Testis (tissue), 3 donors: Measurements from ENCODE around the gene SEC14L5. TPM values are rescaled to one million over a fixed set of nuclear protein-coding genes. Genes with fewer than 3 reads are reported as not detected.

Source experiments
- DNase-seq: peaks from one replicate; pipeline ENCODE4 v3.0.0-alpha.2; 2019
- H3K27ac ChIP-seq, 2 donors: fragments of 200-600 bp; sonication (generic); one replicate each; pipeline ENCODE4 v1.5.1; 2019
- H3K27me3 ChIP-seq: fragments of 200-600 bp; sonication (generic); one replicate; pipeline ENCODE4 v1.5.1; 2019
- H3K36me3 ChIP-seq: fragments of 200-600 bp; sonication (generic); one replicate; pipeline ENCODE4 v1.5.1; 2017; ENCODE audit warnings: low read depth; ENCODE audit errors: missing control alignments
- H3K4me1 ChIP-seq: fragments of 200-600 bp; sonication (generic); one replicate; pipeline ENCODE4 v1.5.1; 2019
- H3K4me3 ChIP-seq, 2 donors: fragments of 200-600 bp; sonication (generic); one replicate each; pipeline ENCODE4 v1.5.1; 2017 to 2019
- H3K9me3 ChIP-seq: fragments of 200-600 bp; sonication (generic); one replicate; pipeline ENCODE4 v1.5.1; 2017
- CTCF ChIP-seq, 3 experiments: fragments of 450-650 bp in 2 of 3; fragments of 200-600 bp in 1 of 3; sonication (generic) in 1 of 3; IDR thresholded peaks; one replicate each; pipeline ENCODE4 v1.5.1; 2016 to 2019; ENCODE audit warnings: antibody characterized with exemption in 3 of 3, mild to moderate bottlenecking in 2 of 3, moderate library complexity in 1 of 3
- POLR2A ChIP-seq: fragments of 450-650 bp; IDR thresholded peaks from one replicate; pipeline ENCODE4 v1.6.1; 2017; ENCODE audit warnings: antibody characterized with exemption, mild to moderate bottlenecking, moderate library complexity
- WGBS, 2 donors: methylation state at CpG; one replicate each; pipeline ENCODE4 v1.1.5; 2018; 5-methylcytosine and 5-hydroxymethylcytosine counted together
- intact Hi-C: fragments of 100-400 bp; cut with DNase I; formaldehyde crosslinking; loops from one replicate; pipeline ENCODE4 v1.15.1; 2023; ENCODE audit warnings: low total_unique reads
- polyA plus RNA-seq: library from polyadenylated mRNA; stranded (reverse); fragments of 350-450 nt; fragmentation: Illumina TruSeq; extraction: RNeasy Lipid Tissue Mini Kit (QIAGEN cat#74804); gene quantifications from one replicate; pipeline ENCODE4 v1.2.3, GENCODE V29; 2014; ENCODE audit warnings: low read depth, low replicate concordance; ENCODE audit not compliant: insufficient read depth
- total RNA-seq, 2 donors: library from RNA; depleted of rRNA; stranded (reverse); fragments of >200 nt; gene quantifications; one replicate each; pipeline ENCODE4 v1.2.3, GENCODE V29; 2016

The SEC14L5 gene
- total and polyA plus RNA-seq, 3 donors from 2014 or later = 0.73 to 2.9 (median 1.2) TPM

GRCh38 chr16:5002699-5003143 is 44.6 kb downstream of the SEC14L5 start:
- intact Hi-C loops = no loop called here
- Histone ChIP-seq H3K4me3 (no peak overlapping the region), H3K27me3 (no peaks in the 10 kb centered on the region), H3K27ac (no peak overlapping the region), H3K36me3 (no peaks in the 10 kb centered on the region), H3K4me1 (peaks cover 14% of the 10 kb centered on the region), H3K9me3 (no peaks in the 10 kb centered on the region)
- DNase-seq = no peak
- TF ChIP-seq CTCF (IDR thresholded peaks at IDR 0.05) = no peak
- no peak for TF ChIP-seq POLR2A
- WGBS, 2 donors = 55 to 59% methylated on average over 3 of the region's 3 CpGs

- TF ChIP-seq POLR2A = no peak
- TF ChIP-seq CTCF (IDR thresholded peaks at IDR 0.05) = no peak
- H3K4me3 ChIP-seq = no peak overlapping the region
- no peaks in the 10 kb centered on the region for H3K36me3 ChIP-seq
- no peaks in the 10 kb centered on the region for H3K9me3 ChIP-seq
- DNase-seq = no peak
- H3K27ac ChIP-seq = no peak overlapping the region
- H3K27me3 ChIP-seq = no peaks in the 10 kb centered on the region
- peaks cover 14% of the 10 kb centered on the region for H3K4me1 ChIP-seq
- 54 to 85% methylated on average over 4 to 12 of the region's 12 CpGs for WGBS, 2 donors
- intact Hi-C loops = no loop called here
Measured at GRCh38 chr16:5003211-5003610, 45.1 kb downstream of the SEC14L5 start.

- H3K27ac ChIP-seq = no peak overlapping the region
- H3K27me3 ChIP-seq = no peaks in the 10 kb centered on the region
- WGBS, 2 donors = 81 to 86% methylated on average over 10 of the region's 10 CpGs
- H3K4me1 ChIP-seq = peaks cover 14% of the 10 kb centered on the region
- H3K36me3 ChIP-seq = no peaks in the 10 kb centered on the region
- intact Hi-C loops = no loop called here
- H3K9me3 ChIP-seq = no peaks in the 10 kb centered on the region
- H3K4me3 ChIP-seq = no peak overlapping the region
- DNase-seq = no peak
- TF ChIP-seq POLR2A (no peak), CTCF (IDR thresholded peaks at IDR 0.05) (no peak)
Measured at GRCh38 chr16:5003828-5004227, 45.7 kb downstream of the SEC14L5 start.

GRCh38 chr16:5004311-5004710 is 46.2 kb downstream of the SEC14L5 start:
- 64 to 75% methylated on average over 4 to 5 of the region's 5 CpGs for WGBS, 2 donors
- H3K27ac ChIP-seq = no peak overlapping the region
- TF ChIP-seq CTCF (IDR thresholded peaks at IDR 0.05) = no peak
- no peak for TF ChIP-seq POLR2A

GRCh38 chr16:5005916-5006315 is 47.8 kb downstream of the SEC14L5 start:
- Histone ChIP-seq H3K27ac (no peak overlapping the region), H3K27me3 (no peaks in the 10 kb centered on the region), H3K9me3 (no peaks in the 10 kb centered on the region), H3K4me1 (peaks cover 14% of the 10 kb centered on the region), H3K4me3 (no peak overlapping the region), H3K36me3 (no peaks in the 10 kb centered on the region)
- no peak for TF ChIP-seq CTCF (IDR thresholded peaks at IDR 0.05)
- TF ChIP-seq POLR2A = no peak
- intact Hi-C loops = no loop called here
- WGBS, 2 donors = 83% methylated on average over 4 of the region's 4 CpGs
- no peak for DNase-seq

More at GRCh38 chr16:5004311-5004710, 46.2 kb downstream of the SEC14L5 start:
- Histone ChIP-seq H3K27me3 (no peaks in the 10 kb centered on the region), H3K9me3 (no peaks in the 10 kb centered on the region), H3K4me1 (peaks cover 14% of the 10 kb centered on the region), H3K4me3 (no peak overlapping the region), H3K36me3 (no peaks in the 10 kb centered on the region)
- DNase-seq = no peak
- intact Hi-C loops = no loop called here
